K562 (cell line): ENCODE measurements around the gene LAPTM5. TPM values are rescaled to one million over a fixed set of nuclear protein-coding genes. Genes with fewer than 3 reads are reported as not detected.

Experiments
- ATAC-seq: fragments of 200-7000 bp; cut with Tn5 transposase; 3 replicates; pipeline ENCODE4 v1.9.1; 2020; ENCODE audit warnings: moderate library complexity
- BruUV-seq: library from RNA; stranded (reverse); fragments of 400-500 nt; replicated peaks from 2 replicates; lab custom pipeline; 2021; lab: Mats Ljungman, UMichigan
- CTCF ChIA-PET: fragments of 300-600 bp; formaldehyde crosslinking; extraction: SDS; loops from one replicate; lab custom pipeline; 2021; ENCODE audit warnings: low intra/inter-chr PET ratio; lab: Yijun Ruan, JAX
- POLR2A ChIA-PET: fragments of 300-600, 350-650 bp; sonication (Branson Sonifier 250); formaldehyde crosslinking; extraction: SDS; loops from one replicate; lab custom pipeline; 2021; ENCODE audit warnings: antibody characterized with exemption, inconsistent platforms; lab: Yijun Ruan, JAX
- DNase-seq, 4 experiments: peaks; one replicate each; pipeline versions ENCODE4 v3.0.0 to v3.0.0-alpha.2; 2011 to 2018; ENCODE audit warnings: low spot score in 3 of 4, mixed read lengths in 3 of 4; ENCODE audit errors: extremely low read depth in 1 of 4
- FAIRE-seq: peaks from 2 replicates; lab custom pipeline; 2011; peaks lifted over from hg19 to GRCh38; lab: Jason Lieb, UNC
- H2AFZ ChIP-seq: 2 replicates; pipeline ENCODE4 v1.6.0; 2011; ENCODE audit warnings: low read depth, low read length, control low read depth, inconsistent platforms
- H3K27ac ChIP-seq: fragments of 200-600 bp; 3 replicates; pipeline ENCODE4 v1.8.0; 2011; ENCODE audit warnings: low read depth, mild to moderate bottlenecking, control low read depth, inconsistent platforms, low read length, moderate library complexity, mixed read lengths; ENCODE audit errors: extremely low read depth
- H3K27me3 ChIP-seq, 2 experiments: fragments of 300-600 bp in 1 of 2; 2 replicates in 1 of 2; 3 replicates in 1 of 2; pipeline versions ENCODE4 v1.6.0 to v1.8.0; 2011; ENCODE audit warnings: inconsistent platforms in 2 of 2, low read length in 2 of 2, mild to moderate bottlenecking in 1 of 2, mixed read lengths in 1 of 2, moderate library complexity in 1 of 2; ENCODE audit not compliant: control insufficient read depth in 2 of 2, insufficient read depth in 2 of 2
- H3K36me3 ChIP-seq: fragments of 300-600 bp; 3 replicates; pipeline ENCODE4 v1.8.0; 2011; ENCODE audit warnings: mild to moderate bottlenecking, low read length, inconsistent platforms; ENCODE audit not compliant: control insufficient read depth, insufficient read depth
- H3K4me1 ChIP-seq, 2 experiments: fragments of 200-600 bp in 1 of 2; replicated peaks in 1 of 2; 2 replicates in 1 of 2; 3 replicates in 1 of 2; pipeline versions ENCODE4 v1.5.1 to v1.8.0; 2011; ENCODE audit warnings: inconsistent platforms in 2 of 2, low read length in 2 of 2, mild to moderate bottlenecking in 1 of 2, mixed read lengths in 1 of 2, moderate library complexity in 1 of 2; ENCODE audit not compliant: control insufficient read depth in 2 of 2, insufficient read depth in 2 of 2
- H3K4me2 ChIP-seq: 2 replicates; pipeline ENCODE4 v1.6.1; 2011; ENCODE audit warnings: low read length, control low read depth, inconsistent platforms, mixed read lengths; ENCODE audit not compliant: insufficient read depth
- H3K4me3 ChIP-seq: fragments of 200-600 bp; sonication (generic), shearing (Covaris generic); 2 replicates; pipeline ENCODE4 v1.5.1; 2016; ENCODE audit warnings: control low read depth, inconsistent platforms
- H3K79me2 ChIP-seq: fragments of 200-600 bp; 3 replicates; pipeline ENCODE4 v1.8.0; 2011; ENCODE audit warnings: low read length, inconsistent platforms; ENCODE audit not compliant: control insufficient read depth, insufficient read depth
- H3K9ac ChIP-seq, 2 experiments: 2 replicates each; pipeline versions ENCODE4 v1.6.0 to v1.6.1; 2011; ENCODE audit warnings: low read depth in 2 of 2, low read length in 2 of 2, control low read depth in 1 of 2, inconsistent platforms in 1 of 2, mild to moderate bottlenecking in 1 of 2, mixed read lengths in 1 of 2; ENCODE audit not compliant: insufficient read depth in 1 of 2
- H3K9me1 ChIP-seq: one replicate; pipeline ENCODE4 v1.6.0; 2011; ENCODE audit warnings: inconsistent platforms, mild to moderate bottlenecking, low read length, moderate library complexity; ENCODE audit not compliant: control insufficient read depth, insufficient read depth
- H3K9me3 ChIP-seq: replicated peaks from 2 replicates; pipeline ENCODE4 v1.5.1; 2011; ENCODE audit warnings: low read depth, low read length, inconsistent platforms; ENCODE audit not compliant: control insufficient read depth, insufficient read depth
- H4K20me1 ChIP-seq: replicated peaks from 2 replicates; pipeline ENCODE4 v1.6.1; 2011; ENCODE audit warnings: low read length, inconsistent platforms, mixed read lengths; ENCODE audit not compliant: control insufficient read depth, insufficient read depth
- CLOCK ChIP-seq: fragments of 250-450 bp; sonication (Bioruptor Pico); IDR thresholded peaks from 2 replicates; pipeline ENCODE4 v1.4.0; 2020; ENCODE audit warnings: mild to moderate bottlenecking, moderate library complexity, borderline replicate concordance
- DMBX1 ChIP-seq: fragments of 250-450 bp; sonication (Bioruptor Pico); IDR thresholded peaks from 2 replicates; pipeline ENCODE4 v1.8.0; 2022; ENCODE audit warnings: inconsistent platforms, mild to moderate bottlenecking, moderate library complexity, borderline replicate concordance
- FOXM1 ChIP-seq, 2 experiments: fragments of 450-650 bp in 1 of 2; sonication (generic) in 1 of 2; formaldehyde crosslinking in 1 of 2; IDR thresholded peaks; 2 replicates each; pipeline versions ENCODE4 v1.6.1 to v1.9.0; 2017 to 2022; ENCODE audit warnings: low read depth in 2 of 2, mild to moderate bottlenecking in 2 of 2, missing genetic modification reagents in 1 of 2, moderate library complexity in 1 of 2
- HDAC3 ChIP-seq: fragments of 450-650 bp; IDR thresholded peaks from 2 replicates; pipeline ENCODE4 v1.6.1; 2018; ENCODE audit warnings: borderline replicate concordance, mild to moderate bottlenecking, moderate library complexity; ENCODE audit not compliant: partially characterized antibody
- HDGF ChIP-seq: fragments of 450-650 bp; IDR thresholded peaks from 2 replicates; pipeline ENCODE4 v1.6.1; 2016
- ID3 ChIP-seq, 2 experiments: fragments of 250-450 bp in 1 of 2; fragments of 450-650 bp in 1 of 2; sonication (Bioruptor Pico) in 1 of 2; IDR thresholded peaks; 2 replicates each; pipeline versions ENCODE4 v1.6.1 to v1.8.0; 2016 to 2021; ENCODE audit warnings: mild to moderate bottlenecking in 2 of 2, moderate library complexity in 2 of 2, missing compliant biosample characterization in 1 of 2, missing genetic modification characterization in 1 of 2
- MAFK ChIP-seq: IDR thresholded peaks from 2 replicates; pipeline ENCODE4 v1.6.1; 2011; ENCODE audit warnings: low read length, improper control_type of control experiment
- MEF2D ChIP-seq: conservative IDR thresholded peaks from 2 replicates; pipeline ENCODE4 v1.6.1; 2016; ENCODE audit warnings: low read depth, missing genetic modification characterization, missing compliant biosample characterization
- NFE2 ChIP-seq: IDR thresholded peaks from 2 replicates; pipeline ENCODE4 v1.6.1; 2014; ENCODE audit warnings: antibody characterized with exemption, low read depth
- PHTF2 ChIP-seq: fragments of 250-450 bp; sonication (Bioruptor Pico); IDR thresholded peaks from 2 replicates; pipeline ENCODE4 v1.5.0; 2021; ENCODE audit warnings: mild to moderate bottlenecking
- PPARD ChIP-seq: fragments of 250-450 bp; sonication (Bioruptor Pico); IDR thresholded peaks from 2 replicates; pipeline ENCODE4 v1.8.0; 2022; ENCODE audit warnings: inconsistent platforms, mild to moderate bottlenecking, moderate library complexity
- SMARCA4 ChIP-seq: fragments of 450-650 bp; IDR thresholded peaks from 2 replicates; pipeline ENCODE4 v1.6.1; 2016
- YY1 ChIP-seq, 3 experiments: IDR thresholded peaks; 2 replicates each; pipeline ENCODE4 v1.6.1; 2011; ENCODE audit warnings: low read length in 2 of 3, mild to moderate bottlenecking in 2 of 3, moderate library complexity in 2 of 3, borderline replicate concordance in 1 of 3, control low read depth in 1 of 3, low read depth in 1 of 3; ENCODE audit not compliant: insufficient read depth in 3 of 3, insufficient replicate concordance in 2 of 3, control insufficient read depth in 1 of 3, insufficient read length in 1 of 3; ENCODE audit errors: extremely low read depth in 1 of 3
- ZNF282 ChIP-seq: sonication (generic); formaldehyde crosslinking; IDR thresholded peaks from 2 replicates; pipeline ENCODE4 v1.8.1; 2023; ENCODE audit warnings: missing genetic modification reagents
- ZNF3 ChIP-seq: fragments of 250-450 bp; sonication (Bioruptor Pico); IDR thresholded peaks from 2 replicates; pipeline ENCODE4 v1.5.0; 2021; ENCODE audit warnings: mild to moderate bottlenecking, moderate library complexity
- ZNF324 ChIP-seq: fragments of 250-450 bp; sonication (Bioruptor Pico); IDR thresholded peaks from 2 replicates; pipeline ENCODE4 v1.4.0; 2020; ENCODE audit warnings: mild to moderate bottlenecking
- ZNF347 ChIP-seq: fragments of 450-650 bp; formaldehyde crosslinking; IDR thresholded peaks from 2 replicates; pipeline ENCODE4 v1.4.0; 2020; ENCODE audit warnings: low read depth, mild to moderate bottlenecking, moderate library complexity
- WGBS: fragments of 100-300 bp; shearing (Covaris generic); methylation state at CpG from one replicate; pipeline ENCODE4 v1.1.6; 2016; ENCODE audit warnings: low coverage, mixed read lengths; ENCODE audit not compliant: insufficient coverage; ENCODE audit errors: missing lambda C conversion rate; 5-methylcytosine and 5-hydroxymethylcytosine counted together
- in situ Hi-C: fragments of 300-500 bp; cut with MboI; formaldehyde crosslinking; loops from 4 replicates; pipeline ENCODE4 v1.15.0; 2018; ENCODE audit warnings: inconsistent platforms, mixed read lengths
- intact Hi-C: fragments of 100-400 bp; cut with micrococcal nuclease; formaldehyde crosslinking; loops from 2 replicates; pipeline ENCODE4 v1.14.2; 2022
- polyA plus RNA-seq, 8 experiments: library from polyadenylated mRNA; depleted of rRNA in 4 of 8; stranded (reverse) in 5 of 8; unstranded in 3 of 8; fragments of >200 nt; fragmentation: Nextera tagmentation in 2 of 8; fragmentation: Illumina TruSeq in 1 of 8; extraction: Ambion mirVana in 2 of 8; extraction: Trizol in 1 of 8; gene quantifications; 2 replicates each; pipeline versions ENCODE4 v1.2.1 to v1.2.3, GENCODE V29; 2011 to 2014; ENCODE audit warnings: inconsistent platforms in 1 of 8, missing spikeins in 1 of 8
- total RNA-seq, 7 experiments: library from RNA; depleted of rRNA in 6 of 7; stranded (reverse); fragments of >200 nt in 6 of 7; fragmentation: Illumina TruSeq in 2 of 7; extraction: Trizol in 2 of 7; gene quantifications; 2 replicates each; pipeline versions ENCODE4 v1.2.1 to v1.2.3, GENCODE V29; 2011 to 2021; ENCODE audit warnings: low replicate concordance in 1 of 7

LAPTM5 gene
- total and polyA plus RNA-seq, 9 of the 15 experiments (the other 6 are each of a cell fraction or from before 2014, with no cell fraction given), result 2.4 to 47.3 (median 20.3) TPM

GRCh38 chr1:30758121-30758688 is 631 bp upstream of the LAPTM5 start:
- Histone ChIP-seq H3K4me3 (no peak overlapping the region), H2AFZ (peak overlapping the region; percentile 92; the same call in 1 of the 2 replicates), H3K36me3 (no peaks in the 10 kb centered on the region), H3K4me2 (peak overlapping the region; percentile 2; the same call in 1 of the 2 replicates), H3K9me3 (no peaks in the 10 kb centered on the region), H3K9ac (peak overlapping the region; percentile 2 to 85; a peak in 2 of 4 replicates), H3K79me2 (peaks cover 21% of the 10 kb centered on the region; the same call in 2 of the 3 replicates), H4K20me1 (no peaks in the 10 kb centered on the region), H3K27me3 (no peaks in the 10 kb centered on the region), H3K9me1 (no peaks in the 10 kb centered on the region), H3K27ac (peak overlapping the region; percentile 81), H3K4me1 (peaks cover 63 to 80% of the 10 kb centered on the region in 2 experiments)
- in situ Hi-C loops (no loop called here), intact Hi-C loops (no loop called here)
- DNase-seq, result no peak
- ATAC-seq, result no peak
- ChIA-PET POLR2A (interaction anchor here (0.6 to 4.3 kb wide), 11 partner anchors 9 to 1029 kb away, joined by 3 to 22 read pairs (median 4); no protein-coding TSS in a partner anchor), CTCF (no interaction called here)
- WGBS, result 84% methylated on average over 6 of the region's 7 CpGs
- BruUV-seq, result no TSS peak
- no peak for FAIRE-seq
- no peak for TF ChIP-seq NFE2
- no peak for TF ChIP-seq CLOCK (CRISPR knock-in tag)
- TF ChIP-seq SMARCA4, result no peak
- no peak for TF ChIP-seq ZNF3
- TF ChIP-seq ID3 (CRISPR knock-in tag; IDR thresholded peaks at IDR 0.05), result no peak
- peak; percentile 72; the same call in 1 of the 2 replicates for TF ChIP-seq ID3 (tag; IDR thresholded peaks at IDR 0.05)
- no peak for TF ChIP-seq PHTF2
- no peak for TF ChIP-seq MEF2D (tag)
- no peak for TF ChIP-seq FOXM1 (IDR thresholded peaks at IDR 0.05; ENCODE audit: low read depth)
- no peak for TF ChIP-seq FOXM1 (CRISPR knock-in tag; IDR thresholded peaks at IDR 0.05; ENCODE audit: low read depth)
- no peak for TF ChIP-seq PPARD (CRISPR knock-in tag)
- TF ChIP-seq ZNF347, result no peak
- no peak for TF ChIP-seq HDGF
- TF ChIP-seq HDAC3, result no peak
- TF ChIP-seq MAFK, result no peak
- no peak for TF ChIP-seq DMBX1 (CRISPR knock-in tag)
- no peak for TF ChIP-seq YY1 (IDR thresholded peaks at IDR 0.05; ENCODE audit: borderline replicate concordance in 1 of 3, control insufficient read depth in 1 of 3, extremely low read depth in 1 of 3, insufficient read depth in 3 of 3, insufficient read length in 1 of 3, insufficient replicate concordance in 2 of 3, low read depth in 1 of 3, low read length in 2 of 3)
- no peak for TF ChIP-seq ZNF282 (CRISPR knock-in tag)
- TF ChIP-seq ZNF324, result no peak
